HEK293 (cell line): Measurements from ENCODE around the gene ZNF211.

ENCODE experiments used
- CTCF ChIA-PET: fragments of 350-600 bp; formaldehyde crosslinking; extraction: SDS; loops from one replicate; lab custom pipeline; 2021; ENCODE audit warnings: antibody characterized with exemption; lab: Yijun Ruan, JAX
- POLR2A ChIA-PET: fragments of 300-600 bp; formaldehyde crosslinking; extraction: SDS; loops from one replicate; lab custom pipeline; 2020; ENCODE audit warnings: antibody characterized with exemption, inconsistent platforms; lab: Yijun Ruan, JAX
- H3K27ac ChIP-seq: fragments of 200-500 bp; sonication (Bioruptor generic); 2 replicates; pipeline ENCODE4 v1.5.1; 2014; ENCODE audit warnings: low read depth, low read length, control low read depth, inconsistent platforms; ENCODE audit errors: extremely low read depth
- H3K36me3 ChIP-seq, 2 experiments: fragments of 200-500 bp in 1 of 2; sonication (Bioruptor generic) in 1 of 2; 1 replicate in 1 of 2; 2 replicates in 1 of 2; pipeline ENCODE4 v1.5.1; 2014 to 2017; ENCODE audit warnings: inconsistent platforms in 2 of 2, low read length in 2 of 2; ENCODE audit not compliant: control insufficient read depth in 2 of 2, insufficient read depth in 1 of 2
- H3K4me1 ChIP-seq: fragments of 200-500 bp; sonication (Bioruptor generic); 2 replicates; pipeline ENCODE4 v1.5.1; 2014; ENCODE audit warnings: mild to moderate bottlenecking, low read length, inconsistent platforms; ENCODE audit not compliant: control insufficient read depth, insufficient read depth
- H3K4me3 ChIP-seq: 2 replicates; pipeline ENCODE4 v1.5.1; 2011; ENCODE audit warnings: low read depth, mild to moderate bottlenecking, control low read depth, low read length, moderate library complexity
- H3K9me3 ChIP-seq: fragments of 200-500 bp; sonication (Bioruptor generic); 2 replicates; pipeline ENCODE4 v1.5.1; 2014; ENCODE audit warnings: low read depth, low read length, inconsistent platforms; ENCODE audit not compliant: control insufficient read depth, insufficient read depth
- AEBP2 ChIP-seq: fragments of 450-650 bp; formaldehyde crosslinking; IDR thresholded peaks from 2 replicates; pipeline ENCODE4 v1.5.1; 2016; ENCODE audit warnings: missing biosample characterization, missing genetic modification characterization, borderline replicate concordance
- EGR2 ChIP-seq: fragments of 450-650 bp; formaldehyde crosslinking; IDR thresholded peaks from 2 replicates; pipeline ENCODE4 v1.5.1; 2016; ENCODE audit warnings: low read depth, missing biosample characterization, missing genetic modification characterization
- MYNN ChIP-seq: fragments of 450-650 bp; formaldehyde crosslinking; IDR thresholded peaks from 2 replicates; pipeline ENCODE4 v1.5.1; 2016; ENCODE audit warnings: missing biosample characterization, missing genetic modification characterization, borderline replicate concordance
- PRDM1 ChIP-seq: fragments of 450-650 bp; formaldehyde crosslinking; IDR thresholded peaks from 2 replicates; pipeline ENCODE4; 2016; ENCODE audit warnings: missing biosample characterization, missing genetic modification characterization
- YY1 ChIP-seq: fragments of 450-650 bp; formaldehyde crosslinking; IDR thresholded peaks from 2 replicates; pipeline ENCODE4 v1.5.1; 2018; ENCODE audit warnings: missing biosample characterization, missing genetic modification characterization
- ZBTB48 ChIP-seq: fragments of 450-650 bp; formaldehyde crosslinking; IDR thresholded peaks from 2 replicates; pipeline ENCODE4 v1.5.1; 2016; ENCODE audit warnings: missing biosample characterization, missing genetic modification characterization
- ZFHX2 ChIP-seq: fragments of 450-650 bp; formaldehyde crosslinking; conservative IDR thresholded peaks from 2 replicates; pipeline ENCODE4 v1.5.1; 2016; ENCODE audit warnings: missing biosample characterization, missing genetic modification characterization
- ZNF114 ChIP-seq: fragments of 450-650 bp; formaldehyde crosslinking; IDR thresholded peaks from 2 replicates; pipeline ENCODE4 v1.5.0; 2017; ENCODE audit warnings: missing biosample characterization, missing genetic modification characterization
- ZNF146 ChIP-seq: fragments of 450-650 bp; formaldehyde crosslinking; IDR thresholded peaks from 2 replicates; pipeline ENCODE4 v1.5.1; 2016; ENCODE audit warnings: missing biosample characterization, missing genetic modification characterization
- ZNF155 ChIP-seq: fragments of 450-650 bp; formaldehyde crosslinking; IDR thresholded peaks from 2 replicates; pipeline ENCODE4 v1.5.1; 2016; ENCODE audit warnings: missing biosample characterization, missing genetic modification characterization
- ZNF211 ChIP-seq: fragments of 450-650 bp; formaldehyde crosslinking; IDR thresholded peaks from 2 replicates; pipeline ENCODE4 v1.5.1; 2016; ENCODE audit warnings: low read depth, missing biosample characterization, missing genetic modification characterization
- ZNF214 ChIP-seq: fragments of 450-650 bp; formaldehyde crosslinking; IDR thresholded peaks from 2 replicates; pipeline ENCODE4 v1.5.1; 2017; ENCODE audit warnings: missing biosample characterization, mild to moderate bottlenecking, missing genetic modification characterization, borderline replicate concordance
- ZNF223 ChIP-seq: fragments of 450-650 bp; formaldehyde crosslinking; IDR thresholded peaks from 2 replicates; pipeline ENCODE4 v1.5.1; 2016; ENCODE audit warnings: missing biosample characterization, missing genetic modification characterization
- ZNF23 ChIP-seq: fragments of 450-650 bp; formaldehyde crosslinking; IDR thresholded peaks from 2 replicates; pipeline ENCODE4 v1.5.1; 2016; ENCODE audit warnings: missing biosample characterization, missing genetic modification characterization, borderline replicate concordance
- ZNF37A ChIP-seq: fragments of 450-650 bp; IDR thresholded peaks from 2 replicates; pipeline ENCODE4 v1.5.1; 2018; ENCODE audit warnings: missing biosample characterization, missing genetic modification characterization
- ZNF391 ChIP-seq: fragments of 450-650 bp; formaldehyde crosslinking; IDR thresholded peaks from 2 replicates; pipeline ENCODE4 v1.5.1; 2016; ENCODE audit warnings: low read depth, missing biosample characterization, missing genetic modification characterization, borderline replicate concordance
- ZNF544 ChIP-seq: fragments of 450-650 bp; formaldehyde crosslinking; IDR thresholded peaks from 2 replicates; pipeline ENCODE4 v1.5.0; 2017; ENCODE audit warnings: missing biosample characterization, missing genetic modification characterization
- ZNF664 ChIP-seq: fragments of 450-650 bp; formaldehyde crosslinking; IDR thresholded peaks from 2 replicates; pipeline ENCODE4 v1.5.1; 2016; ENCODE audit warnings: missing biosample characterization, missing genetic modification characterization
- ZNF677 ChIP-seq: fragments of 450-650 bp; IDR thresholded peaks from 2 replicates; pipeline ENCODE4 v1.5.0; 2018; ENCODE audit warnings: missing biosample characterization, mild to moderate bottlenecking, missing genetic modification characterization, moderate library complexity
- ZNF701 ChIP-seq: fragments of 450-650 bp; formaldehyde crosslinking; IDR thresholded peaks from 2 replicates; pipeline ENCODE4 v1.5.1; 2016; ENCODE audit warnings: missing biosample characterization, missing genetic modification characterization
- ZNF76 ChIP-seq: fragments of 450-650 bp; formaldehyde crosslinking; IDR thresholded peaks from 2 replicates; pipeline ENCODE4; 2016; ENCODE audit warnings: low read depth, missing biosample characterization, missing genetic modification characterization, borderline replicate concordance
- ZNF777 ChIP-seq: fragments of 450-650 bp; formaldehyde crosslinking; IDR thresholded peaks from 2 replicates; pipeline ENCODE4 v1.5.1; 2017; ENCODE audit warnings: missing biosample characterization, missing genetic modification characterization, borderline replicate concordance
- TF ChIP-seq, protein P1 (sequence below): fragments of 450-650 bp; formaldehyde crosslinking; IDR thresholded peaks from 2 replicates; pipeline ENCODE4 v1.5.0; 2017; ENCODE audit warnings: missing biosample characterization, missing genetic modification characterization, borderline replicate concordance
- TF ChIP-seq, protein P2 (sequence below): fragments of 450-650 bp; formaldehyde crosslinking; IDR thresholded peaks from 2 replicates; pipeline ENCODE4 v1.5.1; 2016; ENCODE audit warnings: missing biosample characterization, missing genetic modification characterization, borderline replicate concordance
- TF ChIP-seq, protein P3 (sequence below): fragments of 450-650 bp; formaldehyde crosslinking; IDR thresholded peaks from 2 replicates; pipeline ENCODE4 v1.5.1; 2016; ENCODE audit warnings: missing biosample characterization, missing genetic modification characterization

Gene ZNF211

DNA sequence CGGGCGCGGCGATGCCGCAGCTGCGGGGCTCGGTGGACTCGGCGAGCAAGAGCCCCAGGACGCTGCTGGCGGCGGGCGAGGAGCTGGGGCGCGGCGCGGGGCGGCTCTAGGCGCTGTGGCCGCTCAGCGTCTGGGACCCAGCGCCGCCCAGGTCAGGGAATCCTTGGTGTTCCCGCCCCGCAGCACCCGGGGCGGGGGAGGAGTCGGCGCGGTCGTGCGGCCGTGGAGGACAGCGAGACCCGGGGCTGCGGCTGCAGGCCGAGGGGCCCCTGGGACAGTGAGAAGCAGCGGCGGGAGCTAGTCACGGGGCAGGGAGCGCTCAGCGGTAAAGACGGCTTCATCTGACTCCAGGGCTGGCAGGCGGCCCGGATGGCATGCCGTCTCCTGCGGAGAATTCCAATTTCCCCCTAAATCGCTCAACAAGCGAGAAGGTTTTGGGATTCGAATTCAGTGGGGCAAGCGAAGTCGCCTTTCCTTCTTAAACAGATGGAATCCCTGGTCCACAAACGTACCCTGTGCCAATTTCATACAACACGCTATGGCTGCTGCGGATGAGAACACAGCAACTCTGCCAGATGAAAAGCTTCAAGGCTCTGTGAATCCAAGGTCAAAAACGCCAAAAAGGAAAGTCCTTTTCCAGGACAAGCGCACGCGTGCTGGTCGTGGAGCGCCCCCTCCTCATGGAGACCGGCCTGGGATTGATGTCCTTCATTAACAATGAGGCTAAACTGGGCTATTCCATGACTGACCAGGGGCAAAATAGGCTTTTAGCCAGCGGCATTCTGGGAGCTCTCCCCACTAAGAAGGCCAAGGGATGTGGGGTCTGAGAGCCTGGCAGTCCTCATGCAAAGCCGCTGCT is 31.5 kb downstream of the ZNF211 start:
- POLR2A ChIA-PET = interaction anchor here (0.7 to 2.7 kb wide), 9 partner anchors 13 to 199 kb away, joined by 3 to 16 read pairs (median 5); partner anchors contain the start of genes ZNF134, ZNF211, ZNF551 and ZNF671
- peak overlapping the region; percentile 52 for H3K4me3 ChIP-seq
- H3K27ac ChIP-seq = no peak overlapping the region; the same call in 1 of the 2 replicates
- CTCF ChIA-PET = no interaction called here
- H3K9me3 ChIP-seq = no peaks in the 10 kb centered on the region
- H3K4me1 ChIP-seq = no peaks in the 10 kb centered on the region
- no peaks in the 10 kb centered on the region for H3K36me3 ChIP-seq
- no peak for TF ChIP-seq ZNF701 (tag by site-specific recombination)
- TF ChIP-seq, protein P1, sequence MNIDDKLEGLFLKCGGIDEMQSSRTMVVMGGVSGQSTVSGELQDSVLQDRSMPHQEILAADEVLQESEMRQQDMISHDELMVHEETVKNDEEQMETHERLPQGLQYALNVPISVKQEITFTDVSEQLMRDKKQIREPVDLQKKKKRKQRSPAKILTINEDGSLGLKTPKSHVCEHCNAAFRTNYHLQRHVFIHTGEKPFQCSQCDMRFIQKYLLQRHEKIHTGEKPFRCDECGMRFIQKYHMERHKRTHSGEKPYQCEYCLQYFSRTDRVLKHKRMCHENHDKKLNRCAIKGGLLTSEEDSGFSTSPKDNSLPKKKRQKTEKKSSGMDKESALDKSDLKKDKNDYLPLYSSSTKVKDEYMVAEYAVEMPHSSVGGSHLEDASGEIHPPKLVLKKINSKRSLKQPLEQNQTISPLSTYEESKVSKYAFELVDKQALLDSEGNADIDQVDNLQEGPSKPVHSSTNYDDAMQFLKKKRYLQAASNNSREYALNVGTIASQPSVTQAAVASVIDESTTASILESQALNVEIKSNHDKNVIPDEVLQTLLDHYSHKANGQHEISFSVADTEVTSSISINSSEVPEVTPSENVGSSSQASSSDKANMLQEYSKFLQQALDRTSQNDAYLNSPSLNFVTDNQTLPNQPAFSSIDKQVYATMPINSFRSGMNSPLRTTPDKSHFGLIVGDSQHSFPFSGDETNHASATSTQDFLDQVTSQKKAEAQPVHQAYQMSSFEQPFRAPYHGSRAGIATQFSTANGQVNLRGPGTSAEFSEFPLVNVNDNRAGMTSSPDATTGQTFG = no peak
- peak; percentile 9; the same call in 1 of the 2 replicates for TF ChIP-seq PRDM1 (tag by site-specific recombination)
- no peak for TF ChIP-seq ZNF677 (tag by site-specific recombination)
- TF ChIP-seq, protein P2, sequence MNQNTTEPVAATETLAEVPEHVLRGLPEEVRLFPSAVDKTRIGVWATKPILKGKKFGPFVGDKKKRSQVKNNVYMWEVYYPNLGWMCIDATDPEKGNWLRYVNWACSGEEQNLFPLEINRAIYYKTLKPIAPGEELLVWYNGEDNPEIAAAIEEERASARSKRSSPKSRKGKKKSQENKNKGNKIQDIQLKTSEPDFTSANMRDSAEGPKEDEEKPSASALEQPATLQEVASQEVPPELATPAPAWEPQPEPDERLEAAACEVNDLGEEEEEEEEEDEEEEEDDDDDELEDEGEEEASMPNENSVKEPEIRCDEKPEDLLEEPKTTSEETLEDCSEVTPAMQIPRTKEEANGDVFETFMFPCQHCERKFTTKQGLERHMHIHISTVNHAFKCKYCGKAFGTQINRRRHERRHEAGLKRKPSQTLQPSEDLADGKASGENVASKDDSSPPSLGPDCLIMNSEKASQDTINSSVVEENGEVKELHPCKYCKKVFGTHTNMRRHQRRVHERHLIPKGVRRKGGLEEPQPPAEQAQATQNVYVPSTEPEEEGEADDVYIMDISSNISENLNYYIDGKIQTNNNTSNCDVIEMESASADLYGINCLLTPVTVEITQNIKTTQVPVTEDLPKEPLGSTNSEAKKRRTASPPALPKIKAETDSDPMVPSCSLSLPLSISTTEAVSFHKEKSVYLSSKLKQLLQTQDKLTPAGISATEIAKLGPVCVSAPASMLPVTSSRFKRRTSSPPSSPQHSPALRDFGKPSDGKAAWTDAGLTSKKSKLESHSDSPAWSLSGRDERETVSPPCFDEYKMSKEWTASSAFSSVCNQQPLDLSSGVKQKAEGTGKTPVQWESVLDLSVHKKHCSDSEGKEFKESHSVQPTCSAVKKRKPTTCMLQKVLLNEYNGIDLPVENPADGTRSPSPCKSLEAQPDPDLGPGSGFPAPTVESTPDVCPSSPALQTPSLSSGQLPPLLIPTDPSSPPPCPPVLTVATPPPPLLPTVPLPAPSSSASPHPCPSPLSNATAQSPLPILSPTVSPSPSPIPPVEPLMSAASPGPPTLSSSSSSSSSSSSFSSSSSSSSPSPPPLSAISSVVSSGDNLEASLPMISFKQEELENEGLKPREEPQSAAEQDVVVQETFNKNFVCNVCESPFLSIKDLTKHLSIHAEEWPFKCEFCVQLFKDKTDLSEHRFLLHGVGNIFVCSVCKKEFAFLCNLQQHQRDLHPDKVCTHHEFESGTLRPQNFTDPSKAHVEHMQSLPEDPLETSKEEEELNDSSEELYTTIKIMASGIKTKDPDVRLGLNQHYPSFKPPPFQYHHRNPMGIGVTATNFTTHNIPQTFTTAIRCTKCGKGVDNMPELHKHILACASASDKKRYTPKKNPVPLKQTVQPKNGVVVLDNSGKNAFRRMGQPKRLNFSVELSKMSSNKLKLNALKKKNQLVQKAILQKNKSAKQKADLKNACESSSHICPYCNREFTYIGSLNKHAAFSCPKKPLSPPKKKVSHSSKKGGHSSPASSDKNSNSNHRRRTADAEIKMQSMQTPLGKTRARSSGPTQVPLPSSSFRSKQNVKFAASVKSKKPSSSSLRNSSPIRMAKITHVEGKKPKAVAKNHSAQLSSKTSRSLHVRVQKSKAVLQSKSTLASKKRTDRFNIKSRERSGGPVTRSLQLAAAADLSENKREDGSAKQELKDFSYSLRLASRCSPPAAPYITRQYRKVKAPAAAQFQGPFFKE (tag by site-specific recombination) = no peak
- no peak for TF ChIP-seq ZNF155 (tag by site-specific recombination)
- no peak for TF ChIP-seq ZNF391
- no peak for TF ChIP-seq ZBTB48 (tag by site-specific recombination)
- TF ChIP-seq EGR2 = no peak
- TF ChIP-seq ZNF664 = no peak
- TF ChIP-seq ZNF23 (tag by site-specific recombination) = no peak
- TF ChIP-seq ZNF214 (tag by site-specific recombination) = no peak
- no peak for TF ChIP-seq MYNN
- TF ChIP-seq AEBP2 (tag by site-specific recombination) = no peak
- no peak for TF ChIP-seq ZNF777
- no peak; the same call in 1 of the 2 replicates for TF ChIP-seq ZFHX2 (tag by site-specific recombination)
- no peak for TF ChIP-seq YY1
- no peak for TF ChIP-seq ZNF114 (tag by site-specific recombination)
- TF ChIP-seq ZNF223 (tag by site-specific recombination) = no peak
- TF ChIP-seq, protein P3, sequence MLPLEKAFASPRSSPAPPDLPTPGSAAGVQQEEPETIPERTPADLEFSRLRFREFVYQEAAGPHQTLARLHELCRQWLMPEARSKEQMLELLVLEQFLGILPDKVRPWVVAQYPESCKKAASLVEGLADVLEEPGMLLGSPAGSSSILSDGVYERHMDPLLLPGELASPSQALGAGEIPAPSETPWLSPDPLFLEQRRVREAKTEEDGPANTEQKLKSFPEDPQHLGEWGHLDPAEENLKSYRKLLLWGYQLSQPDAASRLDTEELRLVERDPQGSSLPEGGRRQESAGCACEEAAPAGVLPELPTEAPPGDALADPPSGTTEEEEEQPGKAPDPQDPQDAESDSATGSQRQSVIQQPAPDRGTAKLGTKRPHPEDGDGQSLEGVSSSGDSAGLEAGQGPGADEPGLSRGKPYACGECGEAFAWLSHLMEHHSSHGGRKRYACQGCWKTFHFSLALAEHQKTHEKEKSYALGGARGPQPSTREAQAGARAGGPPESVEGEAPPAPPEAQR (tag by site-specific recombination) = no peak
- peak; percentile 40; the same call in 1 of the 2 replicates for TF ChIP-seq ZNF76 (tag by site-specific recombination)
- no peak for TF ChIP-seq ZNF211
- TF ChIP-seq ZNF146 (tag by site-specific recombination) = no peak
- TF ChIP-seq ZNF544 = no peak
- TF ChIP-seq ZNF37A (tag by site-specific recombination) = no peak
